VCaP (cell line): Measurements from ENCODE around the gene HOXB7.

Experiments
- H3K27ac ChIP-seq: fragments of 450-650 bp; 2 replicates; pipeline ENCODE4 v1.5.1; 2017
- CTCF ChIP-seq: fragments of 450-650 bp; conservative IDR thresholded peaks from 2 replicates; pipeline ENCODE4 v1.5.1; 2017; ENCODE audit warnings: mild to moderate bottlenecking, moderate library complexity

The HOXB7 gene

GRCh38 chr17:48645639-48646182, 34.9 kb upstream of the HOXB7 start:
- no peak overlapping the region for H3K27ac ChIP-seq
- no peak for TF ChIP-seq CTCF

GRCh38 chr17:48644910-48645557, 34.2 kb upstream of the HOXB7 start:
- TF ChIP-seq CTCF = no peak
- no peak overlapping the region for H3K27ac ChIP-seq

- no peak overlapping the region for H3K27ac ChIP-seq
- no peak for TF ChIP-seq CTCF
Measured at GRCh38 chr17:48644159-48644558, 33.3 kb upstream of the HOXB7 start.

- no peak for TF ChIP-seq CTCF
- H3K27ac ChIP-seq = no peak overlapping the region
Measured at GRCh38 chr17:48643697-48644012, 32.8 kb upstream of the HOXB7 start.

- no peak for TF ChIP-seq CTCF
Measured at GRCh38 chr17:48642843-48643696, 32.3 kb upstream of the HOXB7 start.

GRCh38 chr17:48642059-48642842, 31.4 kb upstream of the HOXB7 start:
- no peak for TF ChIP-seq CTCF
- H3K27ac ChIP-seq = no peak overlapping the region

More at GRCh38 chr17:48642843-48643696, 32.3 kb upstream of the HOXB7 start:
- H3K27ac ChIP-seq = no peak overlapping the region

GRCh38 chr17:48641541-48642058, 30.8 kb upstream of the HOXB7 start:
- TF ChIP-seq CTCF = no peak
- H3K27ac ChIP-seq = no peak overlapping the region
